ENCODE results near the gene RNF212. TPM values are rescaled to one million over a fixed set of nuclear protein-coding genes. Genes with fewer than 3 reads are reported as not detected.

The RNF212 gene
- total and polyA plus RNA-seq, 8 donors = 7.2 to 13.6 (median 10.0) TPM

DNA sequence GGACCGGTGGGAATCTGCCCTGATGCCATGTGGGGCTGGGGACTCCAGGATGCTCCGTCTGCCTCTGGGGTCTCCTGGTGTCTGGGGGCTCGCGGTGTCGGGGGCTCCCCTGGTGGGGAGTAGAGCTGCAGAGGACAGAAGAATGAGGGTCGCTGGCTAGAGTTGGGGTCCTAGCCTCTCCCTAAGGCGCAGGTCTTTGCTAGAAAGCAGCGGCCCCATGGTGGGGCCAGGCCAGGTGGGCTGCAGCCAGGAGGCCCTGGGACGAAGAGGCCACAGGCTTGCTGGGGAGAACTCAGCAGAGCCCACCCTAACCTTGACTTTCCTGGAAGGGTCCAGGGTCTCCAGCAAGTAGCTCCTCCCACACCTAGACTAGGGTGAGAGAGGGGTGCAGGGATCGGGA, 80.5 kb downstream of the RNF212 start:
- Histone ChIP-seq H3K27me3 (peaks cover 0 to 96% of the 10 kb centered on the region in 2 donors), H3K36me3 (no peaks in the 10 kb centered on the region), H3K27ac (no peak overlapping the region), H3K4me3 (no peak overlapping the region), H3K4me1 (peaks cover 0 to 2% of the 10 kb centered on the region in 2 donors), H3K9me3 (no peaks in the 10 kb centered on the region)
- DNase-seq = no peak
- no peak for ATAC-seq
- intact Hi-C loops (cut with DNase I) = no loop called here
- TF ChIP-seq, protein P1, sequence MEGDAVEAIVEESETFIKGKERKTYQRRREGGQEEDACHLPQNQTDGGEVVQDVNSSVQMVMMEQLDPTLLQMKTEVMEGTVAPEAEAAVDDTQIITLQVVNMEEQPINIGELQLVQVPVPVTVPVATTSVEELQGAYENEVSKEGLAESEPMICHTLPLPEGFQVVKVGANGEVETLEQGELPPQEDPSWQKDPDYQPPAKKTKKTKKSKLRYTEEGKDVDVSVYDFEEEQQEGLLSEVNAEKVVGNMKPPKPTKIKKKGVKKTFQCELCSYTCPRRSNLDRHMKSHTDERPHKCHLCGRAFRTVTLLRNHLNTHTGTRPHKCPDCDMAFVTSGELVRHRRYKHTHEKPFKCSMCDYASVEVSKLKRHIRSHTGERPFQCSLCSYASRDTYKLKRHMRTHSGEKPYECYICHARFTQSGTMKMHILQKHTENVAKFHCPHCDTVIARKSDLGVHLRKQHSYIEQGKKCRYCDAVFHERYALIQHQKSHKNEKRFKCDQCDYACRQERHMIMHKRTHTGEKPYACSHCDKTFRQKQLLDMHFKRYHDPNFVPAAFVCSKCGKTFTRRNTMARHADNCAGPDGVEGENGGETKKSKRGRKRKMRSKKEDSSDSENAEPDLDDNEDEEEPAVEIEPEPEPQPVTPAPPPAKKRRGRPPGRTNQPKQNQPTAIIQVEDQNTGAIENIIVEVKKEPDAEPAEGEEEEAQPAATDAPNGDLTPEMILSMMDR (IDR thresholded peaks at IDR 0.05) = no peak

DNA sequence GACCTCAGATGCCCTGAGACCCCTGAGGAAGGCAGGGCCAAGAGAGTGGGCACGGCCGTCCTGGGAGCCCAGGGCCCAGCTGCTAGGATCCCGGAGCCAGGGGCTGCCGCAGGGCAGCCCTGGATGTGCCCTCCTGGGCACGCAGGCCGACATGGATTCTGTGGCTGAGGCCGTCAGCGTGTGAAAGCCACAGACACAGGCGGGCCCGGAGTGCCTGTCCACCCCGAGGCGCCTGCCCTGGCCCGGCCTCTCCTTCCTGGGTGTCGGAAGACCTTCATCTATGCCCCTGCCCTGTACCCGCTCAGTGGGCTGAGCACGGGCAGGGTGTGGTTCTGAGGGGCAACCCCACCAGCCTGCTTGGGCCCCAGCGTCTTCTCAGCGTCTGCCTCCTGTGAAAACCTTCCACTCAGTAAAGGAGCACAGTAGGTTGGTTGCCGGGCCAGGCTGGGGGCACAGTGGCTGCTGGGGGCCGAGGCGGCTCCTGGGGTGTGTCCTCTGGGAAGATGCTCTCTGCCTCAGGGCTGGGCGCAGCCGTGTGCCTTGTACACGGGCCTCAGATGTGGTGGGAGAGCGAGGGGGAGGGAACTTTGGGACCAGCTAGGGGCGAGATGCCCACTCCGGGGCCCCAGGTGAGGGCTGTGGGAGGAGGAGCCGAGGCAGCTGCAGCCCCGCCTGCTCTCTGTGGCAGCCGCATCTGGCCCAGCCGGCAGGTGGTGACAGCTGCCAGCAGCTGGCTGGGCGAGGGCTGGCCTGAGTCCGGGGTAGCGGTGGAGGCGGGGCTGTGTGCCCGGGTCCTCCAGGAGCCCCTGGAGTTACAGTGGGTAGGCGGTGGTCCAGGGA, 81.2 kb downstream of the RNF212 start:
- peaks cover 0 to 2% of the 10 kb centered on the region in 2 donors for H3K4me1 ChIP-seq
- TF ChIP-seq, protein P1 (IDR thresholded peaks at IDR 0.05) = no peak
- H3K9me3 ChIP-seq = no peaks in the 10 kb centered on the region
- intact Hi-C loops (cut with DNase I) = no loop called here
- ATAC-seq (no peak), DNase-seq (no peak)
- no peak overlapping the region for H3K4me3 ChIP-seq
- no peak overlapping the region for H3K27ac ChIP-seq
- H3K27me3 ChIP-seq = peaks cover 0 to 97% of the 10 kb centered on the region in 2 donors
- no peaks in the 10 kb centered on the region for H3K36me3 ChIP-seq

DNA sequence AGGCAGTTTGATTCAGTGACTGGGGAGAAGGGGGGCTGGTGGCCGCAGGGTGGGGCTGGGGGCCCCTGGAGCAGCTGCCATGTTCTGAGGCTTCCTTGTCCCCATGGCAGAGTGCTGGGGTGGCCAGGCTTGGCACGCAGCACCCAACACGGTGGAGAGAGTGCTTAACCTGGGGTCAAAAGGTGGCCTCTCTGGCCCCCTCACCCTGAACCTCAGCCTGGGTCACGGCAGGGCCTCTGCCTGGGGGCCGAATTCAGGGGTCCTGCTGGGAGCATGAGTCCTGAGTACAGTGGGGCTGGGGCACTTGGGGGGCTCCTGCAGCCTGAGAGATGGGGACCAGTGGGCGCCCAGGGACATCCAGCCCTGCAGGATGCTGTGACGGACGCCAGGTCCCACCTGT, 82.0 kb downstream of the RNF212 start:
- Histone ChIP-seq H3K36me3 (no peaks in the 10 kb centered on the region), H3K27ac (no peak overlapping the region), H3K27me3 (peaks cover 0 to 95% of the 10 kb centered on the region in 2 donors), H3K9me3 (no peaks in the 10 kb centered on the region), H3K4me1 (peaks cover 0 to 2% of the 10 kb centered on the region in 2 donors), H3K4me3 (no peak overlapping the region)
- TF ChIP-seq, protein P1 (IDR thresholded peaks at IDR 0.05) = no peak
- ATAC-seq (no peak), DNase-seq (no peak)
- intact Hi-C loops (cut with DNase I) = no loop called here

DNA sequence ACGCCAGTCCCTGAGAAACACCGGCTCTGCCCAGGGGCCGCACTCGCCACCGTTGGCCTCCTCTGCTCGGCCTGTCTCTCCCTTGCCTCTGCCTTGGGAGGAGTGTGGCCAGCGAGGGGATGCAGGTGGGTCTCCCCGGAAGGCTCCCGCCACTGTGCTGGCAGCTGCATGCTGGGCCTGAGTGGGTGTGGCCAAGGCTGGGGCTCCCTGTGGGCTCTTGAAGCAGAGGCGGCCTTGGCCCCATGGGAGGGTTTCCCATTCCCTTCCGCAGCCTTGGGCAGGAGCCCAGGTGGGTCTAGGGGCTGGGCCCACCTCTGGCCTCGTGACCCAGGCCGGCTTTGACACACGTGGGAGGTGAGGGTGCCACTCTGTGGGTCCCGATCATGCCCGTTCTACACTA, 82.8 kb downstream of the RNF212 start:
- H3K36me3 ChIP-seq = no peaks in the 10 kb centered on the region
- H3K4me3 ChIP-seq = no peak overlapping the region
- TF ChIP-seq, protein P1 (IDR thresholded peaks at IDR 0.05) = no peak
- no peak overlapping the region for H3K27ac ChIP-seq
- intact Hi-C loops (cut with DNase I) = no loop called here
- peaks cover 0 to 88% of the 10 kb centered on the region in 2 donors for H3K27me3 ChIP-seq
- DNase-seq (no peak), ATAC-seq (no peak)
- no peaks in the 10 kb centered on the region for H3K9me3 ChIP-seq
- H3K4me1 ChIP-seq = peaks cover 0 to 2% of the 10 kb centered on the region in 2 donors

DNA sequence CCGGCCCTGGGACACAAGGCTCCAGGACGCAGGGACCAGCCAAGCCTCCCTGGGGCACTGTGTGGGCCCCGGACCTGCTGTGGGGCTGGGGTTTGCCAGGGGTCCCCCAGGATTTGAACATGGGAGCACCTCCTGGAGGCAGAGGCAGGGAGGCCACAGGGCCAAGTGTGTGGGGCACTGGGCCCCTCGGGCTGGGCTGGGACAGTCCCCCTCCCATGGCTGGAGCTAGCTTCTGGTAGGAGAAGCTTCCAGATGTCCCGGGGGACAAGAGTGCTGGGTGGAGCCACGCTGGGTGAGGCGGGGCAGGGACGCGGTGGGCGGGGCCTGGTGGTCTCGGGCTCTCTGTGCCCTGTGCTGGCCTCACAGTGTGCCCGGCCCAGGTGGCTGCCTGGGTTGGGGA, 83.3 kb downstream of the RNF212 start:
- H3K4me3 ChIP-seq = no peak overlapping the region
- H3K36me3 ChIP-seq = peaks cover 0 to 5% of the 10 kb centered on the region in 2 donors
- peaks cover 0 to 83% of the 10 kb centered on the region in 2 donors for H3K27me3 ChIP-seq
- TF ChIP-seq, protein P1 (IDR thresholded peaks at IDR 0.05) = no peak
- H3K27ac ChIP-seq = no peak overlapping the region
- intact Hi-C loops (cut with DNase I) = no loop called here
- H3K4me1 ChIP-seq = peaks cover 0 to 2% of the 10 kb centered on the region in 2 donors
- DNase-seq (no peak), ATAC-seq (no peak)
- no peaks in the 10 kb centered on the region for H3K9me3 ChIP-seq
